Caco-2 (cell line): ENCODE data around the gene IGFBP7. TPM values are rescaled to one million over a fixed set of nuclear protein-coding genes. Genes with fewer than 3 reads are reported as not detected.

Experiments
- BruUV-seq: library from RNA; stranded (reverse); fragments of 400-500 nt; replicated peaks from 2 replicates; lab custom pipeline; 2021; lab: Mats Ljungman, UMichigan
- CTCF ChIA-PET: fragments of 300-600 bp; sonication (Branson Sonifier 250); formaldehyde crosslinking; loops from one replicate; lab custom pipeline; 2022; ENCODE audit warnings: antibody characterized with exemption; lab: Charles Lee
- POLR2A ChIA-PET: fragments of 300-600 bp; sonication (Branson Sonifier 250); formaldehyde crosslinking; loops from one replicate; lab custom pipeline; 2022; ENCODE audit warnings: antibody characterized with exemption; lab: Charles Lee
- DNase-seq, 2 experiments: peaks; one replicate each; pipeline versions ENCODE4 v3.0.0 to v3.0.0-alpha.2; 2020 to 2022
- H3K27me3 ChIP-seq: replicated peaks from 2 replicates; pipeline ENCODE4 v1.6.0; 2011; ENCODE audit warnings: low read length; ENCODE audit not compliant: control insufficient read depth, insufficient read depth
- H3K36me3 ChIP-seq: 2 replicates; pipeline ENCODE4 v1.5.1; 2011; ENCODE audit warnings: low read length; ENCODE audit not compliant: control insufficient read depth, insufficient read depth
- H3K4me1 ChIP-seq: fragments of 250-450 bp; sonication (Bioruptor Pico); 2 replicates; pipeline ENCODE4 v1.5.1; 2020; ENCODE audit warnings: mild to moderate bottlenecking
- H3K4me3 ChIP-seq: 2 replicates; pipeline ENCODE4 v1.5.1; 2011; ENCODE audit warnings: low read depth, mild to moderate bottlenecking, control low read depth, low read length
- H3K9me3 ChIP-seq: fragments of 250-450 bp; sonication (Bioruptor Pico); 2 replicates; pipeline ENCODE4 v1.5.1; 2020; ENCODE audit warnings: mild to moderate bottlenecking, moderate library complexity
- H3K27ac Mint-ChIP-seq: one replicate; pipeline ENCODE4 v1.8.0; 2022; ENCODE audit warnings: mixed read lengths; ENCODE audit not compliant: unreplicated experiment
- H3K27me3 Mint-ChIP-seq: one replicate; pipeline ENCODE4 v1.8.0; 2022; ENCODE audit warnings: mixed read lengths; ENCODE audit not compliant: insufficient read depth, unreplicated experiment
- H3K36me3 Mint-ChIP-seq: one replicate; pipeline ENCODE4 v1.8.0; 2022; ENCODE audit warnings: mild to moderate bottlenecking, mixed read lengths; ENCODE audit not compliant: insufficient read depth, unreplicated experiment
- H3K4me1 Mint-ChIP-seq: one replicate; pipeline ENCODE4 v1.8.0; 2022; ENCODE audit warnings: low read depth, mixed read lengths; ENCODE audit not compliant: unreplicated experiment
- H3K4me3 Mint-ChIP-seq: one replicate; pipeline ENCODE4 v1.8.0; 2022; ENCODE audit warnings: mild to moderate bottlenecking, moderate library complexity, mixed read lengths; ENCODE audit not compliant: unreplicated experiment
- H3K9me3 Mint-ChIP-seq: one replicate; pipeline ENCODE4 v1.8.0; 2022; ENCODE audit warnings: mixed read lengths; ENCODE audit not compliant: unreplicated experiment
- CTCF ChIP-seq, 2 experiments: fragments of 200-600 bp in 1 of 2; IDR thresholded peaks; 1 replicate in 1 of 2; 2 replicates in 1 of 2; pipeline versions ENCODE4 v1.5.1 to v1.8.0; 2011 to 2022; ENCODE audit warnings: antibody characterized with exemption in 1 of 2, control low read depth in 1 of 2, inconsistent platforms in 1 of 2, low read depth in 1 of 2, low read length in 1 of 2, mild to moderate bottlenecking in 1 of 2, moderate library complexity in 1 of 2; ENCODE audit not compliant: insufficient read depth in 1 of 2, severe bottlenecking in 1 of 2, unreplicated experiment in 1 of 2
- intact Hi-C: fragments of 100-400 bp; cut with micrococcal nuclease; formaldehyde crosslinking; loops from one replicate; pipeline ENCODE4 v1.10.0; 2022; ENCODE audit not compliant: unreplicated experiment
- total RNA-seq: library from RNA; stranded (reverse); gene quantifications from 2 replicates; pipeline ENCODE4 v1.2.3, GENCODE V29; 2022

The IGFBP7 gene
- total RNA-seq, 1 experiment from 2014 or later = 40.4 TPM

DNA sequence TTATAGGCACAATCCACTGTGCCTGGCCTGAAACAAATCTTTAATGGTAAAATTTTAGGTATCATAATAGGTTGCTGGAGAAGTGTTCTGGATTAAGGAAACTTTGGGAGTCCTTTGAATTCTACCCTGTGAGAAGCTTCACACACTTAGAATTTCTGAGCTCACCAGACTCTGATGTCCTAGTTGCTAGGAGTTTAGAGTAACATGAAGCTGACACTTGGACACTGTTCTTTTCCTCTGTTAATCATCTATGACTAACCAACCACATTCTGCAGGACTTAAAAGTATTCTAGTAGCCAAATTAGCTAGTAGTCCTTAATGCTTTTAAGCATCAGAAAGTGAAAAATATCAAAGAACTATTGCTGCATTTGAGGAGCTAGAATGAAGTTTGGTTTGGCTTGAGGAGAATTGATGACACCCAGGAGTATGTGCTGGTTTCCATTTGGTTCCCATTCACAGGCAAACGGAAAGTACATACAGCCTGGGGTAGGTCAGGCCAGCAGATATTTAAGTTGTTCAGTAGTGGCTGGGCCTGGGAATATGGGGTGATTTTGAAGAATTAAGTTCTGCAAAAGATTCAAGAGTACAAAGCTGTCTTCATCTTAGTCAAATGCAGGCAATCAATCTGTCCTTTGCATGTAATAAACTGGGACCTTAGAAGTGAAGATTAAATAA is 38.8 kb upstream of the IGFBP7 start:
- Histone ChIP-seq H3K9me3 (no peaks in the 10 kb centered on the region), H3K4me1 (peaks cover 18% of the 10 kb centered on the region), H3K4me3 (no peak overlapping the region), H3K36me3 (no peaks in the 10 kb centered on the region), H3K27me3 (no peaks in the 10 kb centered on the region)
- intact Hi-C loops = no loop called here
- ChIA-PET POLR2A (no interaction called here), CTCF (no interaction called here)
- Mint-ChIP-seq H3K4me3 (no peak overlapping the region), H3K36me3 (no peaks in the 10 kb centered on the region), H3K9me3 (no peaks in the 10 kb centered on the region), H3K27me3 (no peaks in the 10 kb centered on the region), H3K27ac (no peak overlapping the region), H3K4me1 (peaks cover 21% of the 10 kb centered on the region)
- no peak for DNase-seq
- no peak for TF ChIP-seq CTCF (IDR thresholded peaks at IDR 0.05; ENCODE audit: insufficient read depth in 1 of 2, low read depth in 1 of 2, low read length in 1 of 2, severe bottlenecking in 1 of 2, unreplicated experiment in 1 of 2)
- BruUV-seq = no TSS peak

DNA sequence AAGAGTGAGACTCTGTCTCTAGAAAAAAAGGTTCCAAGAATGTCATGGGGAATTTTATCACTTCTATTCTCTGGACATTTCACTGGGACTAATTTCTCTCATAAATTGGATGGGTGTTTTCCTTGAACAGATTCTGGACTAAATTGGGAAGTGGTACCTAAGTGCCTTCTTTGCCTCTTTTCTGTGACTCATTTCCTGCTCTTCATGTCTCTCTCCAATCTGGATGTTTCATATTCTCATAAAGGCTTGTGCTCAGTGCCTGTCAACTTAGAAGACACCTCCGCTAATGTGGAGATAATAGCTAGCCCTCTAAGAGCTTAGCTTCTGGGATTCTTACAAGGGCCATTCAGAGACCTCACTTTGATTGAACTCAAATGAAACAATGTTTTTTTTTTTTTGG is 38.0 kb upstream of the IGFBP7 start:
- intact Hi-C loops = no loop called here
- ChIA-PET POLR2A (no interaction called here), CTCF (no interaction called here)
- Histone ChIP-seq H3K4me3 (no peak overlapping the region), H3K9me3 (no peaks in the 10 kb centered on the region), H3K27me3 (no peaks in the 10 kb centered on the region), H3K4me1 (peaks cover 14% of the 10 kb centered on the region), H3K36me3 (no peaks in the 10 kb centered on the region)
- Mint-ChIP-seq H3K4me1 (peaks cover 15% of the 10 kb centered on the region), H3K36me3 (no peaks in the 10 kb centered on the region), H3K27ac (no peak overlapping the region), H3K4me3 (no peak overlapping the region), H3K9me3 (no peaks in the 10 kb centered on the region), H3K27me3 (no peaks in the 10 kb centered on the region)
- no peak for DNase-seq
- BruUV-seq = no TSS peak
- TF ChIP-seq CTCF (IDR thresholded peaks at IDR 0.05; ENCODE audit: insufficient read depth in 1 of 2, low read depth in 1 of 2, low read length in 1 of 2, severe bottlenecking in 1 of 2, unreplicated experiment in 1 of 2) = no peak

GRCh38 chr4:57147335-57148060 is 37.3 kb upstream of the IGFBP7 start:
- intact Hi-C loops = no loop called here
- H3K27me3 Mint-ChIP-seq = no peaks in the 10 kb centered on the region

More at GRCh38 chr4:57147335-57148060, 37.3 kb upstream of the IGFBP7 start:
- ChIA-PET POLR2A (no interaction called here), CTCF (no interaction called here)
- no peak overlapping the region for H3K4me3 ChIP-seq
- H3K4me1 ChIP-seq = peaks cover 11% of the 10 kb centered on the region; the same call in 1 of the 2 replicates
- Mint-ChIP-seq H3K9me3 (no peaks in the 10 kb centered on the region), H3K27ac (no peak overlapping the region), H3K4me1 (peaks cover 12% of the 10 kb centered on the region), H3K4me3 (no peak overlapping the region), H3K36me3 (no peaks in the 10 kb centered on the region)
- H3K36me3 ChIP-seq = no peaks in the 10 kb centered on the region
- no peak for TF ChIP-seq CTCF (IDR thresholded peaks at IDR 0.05; ENCODE audit: insufficient read depth in 1 of 2, low read depth in 1 of 2, low read length in 1 of 2, severe bottlenecking in 1 of 2, unreplicated experiment in 1 of 2)
- no TSS peak for BruUV-seq
- DNase-seq = no peak
- H3K9me3 ChIP-seq = no peaks in the 10 kb centered on the region
- H3K27me3 ChIP-seq = no peaks in the 10 kb centered on the region
